AG04449 (cell line): Measurements from ENCODE around the gene CEP131.
A peak's percentile ranks its signal among the peaks of the same experiment; 100 is the strongest.

Experiments used
- CTCF ChIA-PET: fragments of 350-600 bp; formaldehyde crosslinking; extraction: SDS; loops from one replicate; lab custom pipeline; 2021; ENCODE audit warnings: antibody characterized with exemption; lab: Yijun Ruan, JAX
- POLR2A ChIA-PET: fragments of 400-600, 350-600 bp; formaldehyde crosslinking; extraction: SDS; loops from one replicate; lab custom pipeline; 2020; ENCODE audit warnings: antibody characterized with exemption, inconsistent platforms; lab: Yijun Ruan, JAX
- DNase-seq: peaks from one replicate; pipeline ENCODE4 v3.0.0-alpha.2; 2010; ENCODE audit warnings: low read depth, low spot score
- H3K4me3 ChIP-seq: 2 replicates; pipeline ENCODE4 v1.5.1; 2011; ENCODE audit warnings: low read depth, mild to moderate bottlenecking, control low read depth, low read length
- TF ChIP-seq, protein P1 (sequence below): IDR thresholded peaks from one replicate; pipeline ENCODE4 v1.5.1; 2011; ENCODE audit warnings: mild to moderate bottlenecking, moderate library complexity, low read length, control low read depth, inconsistent platforms; ENCODE audit not compliant: insufficient read depth; ENCODE audit errors: missing control alignments

CEP131 gene

DNA sequence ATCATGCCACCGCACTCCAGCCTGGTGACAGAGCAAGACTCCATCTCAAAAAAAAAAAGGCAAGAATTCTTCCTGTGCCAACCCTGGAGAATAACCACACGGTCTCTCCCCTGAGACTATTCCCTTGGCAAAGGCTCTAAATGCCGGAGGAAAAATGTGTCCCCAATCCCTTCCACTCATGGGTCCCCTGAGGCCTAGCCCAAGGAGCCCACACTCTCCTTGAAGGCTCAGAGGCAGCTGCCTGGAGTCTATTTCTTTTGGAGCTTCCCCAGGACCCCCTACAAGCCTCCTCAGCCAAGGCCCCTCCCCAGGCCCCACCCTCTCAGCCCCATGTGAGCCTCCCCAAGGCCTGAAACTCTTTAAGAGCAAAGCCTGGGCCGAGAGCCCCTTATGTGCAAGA is 16.6 kb downstream of the CEP131 start:
- no peak for DNase-seq
- POLR2A ChIA-PET, result no interaction called here
- CTCF ChIA-PET, result interaction anchor here (0.5 to 1.8 kb wide), 3 partner anchors 16 to 84 kb away, joined by 3 to 5 read pairs (median 3); no protein-coding TSS in a partner anchor
- TF ChIP-seq, protein P1, sequence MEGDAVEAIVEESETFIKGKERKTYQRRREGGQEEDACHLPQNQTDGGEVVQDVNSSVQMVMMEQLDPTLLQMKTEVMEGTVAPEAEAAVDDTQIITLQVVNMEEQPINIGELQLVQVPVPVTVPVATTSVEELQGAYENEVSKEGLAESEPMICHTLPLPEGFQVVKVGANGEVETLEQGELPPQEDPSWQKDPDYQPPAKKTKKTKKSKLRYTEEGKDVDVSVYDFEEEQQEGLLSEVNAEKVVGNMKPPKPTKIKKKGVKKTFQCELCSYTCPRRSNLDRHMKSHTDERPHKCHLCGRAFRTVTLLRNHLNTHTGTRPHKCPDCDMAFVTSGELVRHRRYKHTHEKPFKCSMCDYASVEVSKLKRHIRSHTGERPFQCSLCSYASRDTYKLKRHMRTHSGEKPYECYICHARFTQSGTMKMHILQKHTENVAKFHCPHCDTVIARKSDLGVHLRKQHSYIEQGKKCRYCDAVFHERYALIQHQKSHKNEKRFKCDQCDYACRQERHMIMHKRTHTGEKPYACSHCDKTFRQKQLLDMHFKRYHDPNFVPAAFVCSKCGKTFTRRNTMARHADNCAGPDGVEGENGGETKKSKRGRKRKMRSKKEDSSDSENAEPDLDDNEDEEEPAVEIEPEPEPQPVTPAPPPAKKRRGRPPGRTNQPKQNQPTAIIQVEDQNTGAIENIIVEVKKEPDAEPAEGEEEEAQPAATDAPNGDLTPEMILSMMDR, result no peak
- no peak overlapping the region for H3K4me3 ChIP-seq

DNA sequence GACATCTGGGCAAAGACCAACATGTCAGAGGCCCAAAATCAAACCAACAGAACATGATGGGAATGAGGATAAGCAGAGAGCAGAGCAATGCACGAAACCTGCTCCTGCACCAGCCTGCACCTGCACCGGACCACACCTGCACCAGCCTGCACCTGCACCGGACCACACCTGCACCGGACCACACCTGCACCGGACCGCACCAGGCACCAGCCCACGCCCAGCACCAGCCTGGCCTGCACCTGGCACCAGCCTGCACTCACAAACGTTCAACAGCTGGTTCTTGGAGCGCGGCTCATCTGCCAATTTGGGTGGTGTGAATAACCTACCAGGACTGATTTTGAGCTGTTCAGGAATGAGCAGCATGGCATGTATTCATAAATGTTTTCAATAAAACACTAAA is 18.2 kb downstream of the CEP131 start:
- POLR2A ChIA-PET, result no interaction called here
- no peak overlapping the region for H3K4me3 ChIP-seq
- CTCF ChIA-PET, result interaction anchor here (0.9 to 1.0 kb wide), 2 partner anchors 12 to 15 kb away, joined by 3 read pairs; no protein-coding TSS in a partner anchor
- no peak for DNase-seq
- TF ChIP-seq, protein P1, result no peak

GRCh38 chr17:81203136-81203535 is 19.6 kb downstream of the CEP131 start:
- TF ChIP-seq, protein P1, result no peak
- no peak overlapping the region for H3K4me3 ChIP-seq
- DNase-seq, result no peak
- ChIA-PET POLR2A (no interaction called here), CTCF (interaction anchor here (0.8 to 5.5 kb wide), 2 partner anchors 15 to 59 kb away, joined by 3 to 36 read pairs; no protein-coding TSS in a partner anchor)

DNA sequence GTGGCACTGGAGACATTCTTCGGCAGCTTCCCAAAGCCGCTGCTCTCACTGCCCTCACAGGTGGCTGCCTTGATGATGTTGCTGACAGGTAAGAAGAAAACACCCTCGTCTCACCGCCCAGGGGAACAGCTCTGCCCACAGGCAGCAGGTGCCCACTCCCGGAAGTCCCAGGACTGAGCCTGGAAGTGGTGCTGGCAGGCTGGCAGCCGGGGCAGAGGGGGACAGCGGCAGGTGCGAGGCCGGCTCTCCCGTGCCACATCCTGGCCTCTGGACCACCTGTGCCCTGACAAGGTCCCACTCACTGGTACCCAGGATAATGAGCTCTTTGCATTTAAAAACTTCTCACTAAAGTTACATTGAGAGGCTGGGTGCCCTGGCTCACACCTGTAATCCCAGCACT is 20.4 kb downstream of the CEP131 start:
- no peak for DNase-seq
- CTCF ChIA-PET, result interaction anchor here (2.5 to 5.5 kb wide), 3 partner anchors 14 to 100 kb away, joined by 10 to 36 read pairs (median 28); no protein-coding TSS in a partner anchor
- TF ChIP-seq, protein P1, result no peak
- H3K4me3 ChIP-seq, result no peak overlapping the region
- POLR2A ChIA-PET, result no interaction called here

GRCh38 chr17:81200695-81201580 is 21.8 kb downstream of the CEP131 start:
- ChIA-PET CTCF (interaction anchor here (0.8 to 5.5 kb wide), 14 partner anchors 8 to 229 kb away, joined by 3 to 36 read pairs (median 4); partner anchors contain the start of gene CEP131), POLR2A (no interaction called here)
- TF ChIP-seq, protein P1, result peak; percentile 47
- DNase-seq, result peak; percentile 14
- H3K4me3 ChIP-seq, result no peak overlapping the region

DNA sequence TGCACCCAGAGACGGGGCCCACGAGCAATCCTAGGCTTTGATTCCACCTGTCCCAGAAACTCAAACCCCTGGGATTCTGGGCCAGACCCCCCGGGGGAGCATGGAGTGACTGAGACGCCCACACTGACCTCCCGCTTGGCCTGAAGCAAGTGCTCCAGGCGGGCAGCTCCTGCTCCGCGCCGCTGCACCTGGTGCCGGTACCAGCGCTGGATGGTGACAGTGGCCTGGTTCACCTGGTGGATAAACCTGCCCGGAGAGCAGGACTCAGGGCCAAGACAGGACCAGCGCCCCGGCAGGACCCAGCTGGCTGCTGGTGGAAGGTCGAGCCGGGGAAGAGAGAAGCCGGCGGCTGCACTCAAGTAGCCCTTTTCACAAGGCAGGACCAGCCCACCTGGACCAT is 22.6 kb downstream of the CEP131 start:
- no peak overlapping the region for H3K4me3 ChIP-seq
- TF ChIP-seq, protein P1, result no peak
- ChIA-PET CTCF (interaction anchor here (0.9 to 5.5 kb wide), 11 partner anchors 8 to 228 kb away, joined by 3 to 36 read pairs (median 5); partner anchors contain the start of gene CEP131), POLR2A (no interaction called here)
- DNase-seq, result no peak
